ENCODE measurements around the gene SBF2.

DNA sequence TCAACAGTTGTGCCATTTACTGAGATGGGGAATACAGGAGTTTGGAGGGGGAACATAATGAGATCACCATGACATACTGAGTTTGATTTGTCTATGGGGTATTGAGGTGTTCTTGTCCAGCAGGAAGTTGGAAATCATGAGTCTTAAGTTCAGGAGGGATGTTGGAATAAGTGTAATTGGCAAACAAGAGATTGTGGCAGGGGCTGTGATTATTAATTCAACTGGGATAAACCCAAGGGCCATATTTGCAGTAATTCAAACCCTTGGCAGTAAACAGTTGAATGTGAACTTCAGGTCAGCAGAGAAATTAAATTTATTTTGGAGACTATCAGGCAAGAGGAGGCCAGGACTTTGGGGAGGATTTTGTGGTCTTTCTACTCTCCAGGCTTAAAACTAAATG lies 44.3 kb upstream of the SBF2 start:
- TF ChIP-seq TARDBP (IDR thresholded peaks at IDR 0.05) (no peak), ARNT (IDR thresholded peaks at IDR 0.05) (no peak), LEF1 (IDR thresholded peaks at IDR 0.05; ENCODE audit: borderline replicate concordance) (no peak), SP1 (IDR thresholded peaks at IDR 0.05) (no peak), FOXK2 (IDR thresholded peaks at IDR 0.05) (no peak), CTBP1 (IDR thresholded peaks at IDR 0.05; ENCODE audit: borderline replicate concordance) (no peak), SUZ12 (IDR thresholded peaks at IDR 0.05) (no peak), L3MBTL2 (conservative IDR thresholded peaks at IDR 0.05) (no peak)

Data from HEK293T (cell line).